GM19372 (cell line): ENCODE measurements around the gene CYBC1.
A peak's percentile ranks its signal among the peaks of the same experiment; 100 is the strongest.

Experiments
- ATAC-seq: cut with Tn5 transposase; IDR thresholded peaks from one replicate; pipeline ENCODE4 v1.9.1; 2021; ENCODE audit warnings: mild to moderate bottlenecking, low read depth, moderate library complexity; ENCODE audit not compliant: unreplicated experiment

CYBC1 gene

DNA sequence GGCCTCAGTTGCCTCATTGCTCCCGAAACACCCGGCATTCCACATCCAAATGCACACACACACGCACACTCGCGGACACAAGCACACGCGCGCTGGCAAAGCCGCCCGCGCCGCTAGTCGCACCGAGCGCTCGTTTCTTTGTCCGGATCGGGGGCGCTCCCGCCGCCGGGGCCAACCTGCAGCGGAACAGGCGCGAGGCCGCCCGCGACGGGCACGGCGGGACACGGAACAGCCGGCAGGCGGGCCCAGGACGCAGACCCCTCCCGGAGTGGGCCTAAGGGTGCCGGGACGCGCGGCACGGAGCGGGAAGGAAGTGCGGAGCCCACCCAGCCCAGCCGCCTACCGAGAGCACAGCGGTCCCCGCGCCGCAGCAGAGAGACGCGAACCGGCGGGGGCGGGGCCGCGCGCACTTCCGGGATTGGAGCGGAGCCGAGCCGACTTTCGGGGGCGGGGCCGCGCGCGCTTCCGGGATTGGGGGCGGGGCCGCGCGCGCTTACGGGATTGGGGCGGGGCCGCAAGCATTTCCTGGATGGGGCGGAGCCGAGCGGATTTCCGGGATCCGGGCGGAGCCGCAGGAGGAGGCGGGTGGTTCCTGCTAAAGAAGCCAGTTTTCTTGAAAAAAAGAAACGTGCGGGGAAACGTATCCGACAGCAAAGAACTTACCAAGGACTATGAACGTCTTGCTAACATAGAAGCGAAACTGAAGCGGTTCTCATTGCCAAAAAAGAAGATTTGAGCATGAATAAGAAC, at the start of gene CYBC1:
CYBC1 (minus strand) TSS at position 396 of the 750 bp plus-strand sequence. CDS start 1,498 bp downstream, outside the sequence.
- ATAC-seq: peak; percentile 71

DNA sequence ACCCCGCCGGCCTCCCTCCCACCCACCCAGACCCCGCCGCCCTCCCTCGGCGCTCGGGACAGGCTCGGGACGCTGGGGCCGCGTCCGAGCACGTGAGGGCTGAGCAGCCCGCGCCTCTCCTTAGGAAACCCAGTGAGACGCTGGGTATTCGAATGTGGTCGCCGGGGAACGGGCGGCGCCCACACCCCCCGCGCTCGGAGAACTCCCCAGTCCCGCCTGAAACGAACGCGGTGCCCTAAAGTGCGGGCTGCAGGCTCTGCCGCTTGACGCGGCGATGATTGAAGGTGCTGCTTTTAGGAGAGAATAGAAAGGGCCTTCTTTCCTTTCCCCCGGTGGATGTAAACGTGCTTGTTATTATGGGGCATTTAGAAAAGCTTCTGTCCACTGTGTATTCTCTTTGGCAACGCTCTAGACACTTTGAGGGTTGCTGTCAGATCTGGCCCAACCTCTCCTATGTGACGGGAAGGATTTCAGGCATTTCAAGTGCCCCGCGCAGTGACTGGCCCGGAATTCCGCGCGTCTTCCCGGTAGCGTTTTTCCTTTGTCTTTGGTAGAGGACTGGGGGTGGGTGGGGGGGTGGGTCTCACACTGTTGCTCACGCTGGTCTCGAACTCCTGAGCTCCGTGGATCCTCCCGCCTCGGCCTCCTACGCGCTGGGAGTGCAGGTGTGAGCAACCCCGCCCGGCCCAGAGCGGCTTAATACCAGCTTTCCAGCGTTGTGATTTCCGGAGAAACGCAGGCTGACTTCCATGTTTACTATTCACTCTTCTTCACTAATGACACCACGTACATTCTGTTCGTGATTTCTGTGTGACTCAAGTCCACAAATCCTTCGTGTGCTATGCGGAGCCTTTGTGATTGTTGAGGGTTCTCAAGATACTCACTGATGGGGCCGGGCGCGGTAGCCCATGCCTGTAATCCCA, 47.2 kb upstream of the CYBC1 start:
- ATAC-seq: no peak

DNA sequence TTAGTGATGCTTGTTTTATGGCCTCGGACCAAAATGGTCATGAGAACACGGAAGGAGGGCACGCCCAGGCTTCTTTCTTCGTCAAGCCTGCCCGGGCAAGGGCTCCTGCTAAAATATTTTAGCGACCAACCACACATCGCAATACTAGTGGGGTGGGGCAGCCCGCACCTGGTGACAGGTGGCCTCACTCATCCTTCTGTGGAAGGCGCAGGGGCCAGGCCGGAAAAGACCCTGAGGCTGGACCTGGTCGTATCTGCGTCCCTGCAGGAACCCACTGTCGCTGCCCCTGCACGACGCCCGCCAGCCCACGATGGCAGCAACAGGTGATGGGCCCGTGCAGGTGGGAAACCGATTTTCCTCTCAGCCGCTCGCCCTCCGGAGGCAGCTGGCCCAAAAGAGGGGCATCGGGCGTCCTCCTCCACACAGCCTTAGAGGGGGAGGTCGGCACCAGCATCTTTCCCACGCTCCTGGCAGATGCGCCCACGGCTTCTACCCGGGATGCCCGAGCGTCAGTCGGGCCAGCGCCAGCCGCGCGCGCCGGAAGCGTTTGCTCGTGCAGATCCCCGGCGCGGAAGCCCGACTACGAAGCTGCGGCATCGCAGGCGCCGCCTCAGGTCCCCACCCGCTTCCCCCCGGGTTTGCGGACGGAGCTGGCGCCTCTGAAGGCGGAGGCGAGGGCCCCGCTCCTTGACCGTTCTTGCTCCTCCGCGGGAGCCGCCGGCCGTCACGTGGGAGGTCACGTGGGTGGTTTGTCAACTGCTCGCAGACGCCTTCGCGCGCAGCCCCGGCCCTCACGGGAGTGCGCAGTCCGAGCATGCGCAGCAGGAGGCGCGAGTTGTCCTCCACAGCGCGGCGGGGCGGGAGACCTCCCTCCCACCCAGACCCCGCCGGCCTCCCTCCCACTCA, 46.2 kb upstream of the CYBC1 start:
- peak; percentile 61 for ATAC-seq

DNA sequence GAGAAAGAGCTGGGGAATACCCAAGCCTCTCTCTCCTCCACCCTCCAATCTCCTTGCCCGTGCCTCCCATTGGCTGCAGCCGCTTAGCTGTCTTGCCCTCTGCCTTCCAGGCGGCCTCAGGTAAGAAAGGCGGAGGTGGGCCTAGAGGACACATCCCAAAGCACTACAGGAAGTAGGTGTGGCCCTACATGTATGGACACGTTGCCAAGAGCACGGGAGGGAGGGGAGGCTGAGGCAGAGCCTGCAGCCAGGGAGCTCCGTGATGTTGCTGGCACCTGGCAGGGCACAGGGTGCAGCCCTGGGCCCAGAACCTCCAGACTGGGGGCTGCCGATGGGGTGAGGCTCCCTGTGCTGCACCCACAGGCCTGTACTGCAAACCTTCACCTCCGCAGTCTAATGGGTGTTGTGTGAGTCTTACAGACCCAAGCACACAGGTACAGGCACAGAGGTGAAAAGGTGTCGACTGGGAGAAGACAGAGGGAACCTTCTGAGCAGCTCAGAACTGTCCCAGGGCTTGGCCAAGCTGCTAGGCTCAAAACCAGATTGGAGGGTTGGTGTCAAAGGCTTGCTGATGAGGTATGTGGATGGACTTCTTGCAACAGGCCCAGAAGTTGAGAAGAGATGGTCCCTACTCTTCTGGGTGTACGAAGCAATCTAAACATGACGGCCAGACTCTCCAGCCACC, 45.4 kb upstream of the CYBC1 start:
- no peak for ATAC-seq

DNA sequence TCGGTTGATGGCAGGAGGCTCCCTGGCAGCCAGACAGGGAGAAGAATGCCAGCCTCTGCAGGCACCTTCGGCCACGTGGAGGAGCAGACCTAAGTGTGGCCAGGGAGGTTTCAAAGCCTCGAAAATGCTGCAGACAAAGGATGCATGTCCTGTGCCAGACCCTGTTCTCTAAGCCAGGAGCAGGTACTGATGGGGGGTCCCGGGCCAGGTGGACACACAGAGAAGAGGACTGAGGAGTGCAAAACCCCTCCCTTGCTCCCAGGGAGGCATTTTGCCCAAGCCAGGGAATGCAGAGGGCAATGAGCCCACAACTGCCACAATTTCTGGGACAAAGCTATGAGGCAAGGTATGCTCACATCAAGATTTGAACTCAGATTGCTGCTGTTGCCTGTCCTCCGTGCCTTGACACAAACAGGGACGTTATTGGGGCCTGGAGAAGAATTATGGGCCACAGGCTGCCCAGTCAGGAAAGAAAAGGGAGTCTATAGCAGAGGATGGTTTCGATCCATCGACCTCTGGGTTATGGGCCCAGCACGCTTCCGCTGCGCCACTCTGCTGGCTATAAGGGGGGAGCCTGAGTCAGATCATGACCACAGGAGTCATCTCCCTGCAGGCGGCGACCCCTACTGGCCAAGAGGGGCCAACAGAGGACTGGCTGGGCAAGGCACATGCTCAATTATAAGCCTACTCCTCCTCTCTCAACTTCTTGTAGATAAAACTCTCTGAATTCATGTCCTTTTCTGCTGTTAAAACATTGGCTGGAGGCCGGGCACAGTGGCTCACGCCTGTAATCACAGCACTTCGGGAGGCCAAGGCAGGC, 43.9 kb upstream of the CYBC1 start:
- ATAC-seq: no peak

DNA sequence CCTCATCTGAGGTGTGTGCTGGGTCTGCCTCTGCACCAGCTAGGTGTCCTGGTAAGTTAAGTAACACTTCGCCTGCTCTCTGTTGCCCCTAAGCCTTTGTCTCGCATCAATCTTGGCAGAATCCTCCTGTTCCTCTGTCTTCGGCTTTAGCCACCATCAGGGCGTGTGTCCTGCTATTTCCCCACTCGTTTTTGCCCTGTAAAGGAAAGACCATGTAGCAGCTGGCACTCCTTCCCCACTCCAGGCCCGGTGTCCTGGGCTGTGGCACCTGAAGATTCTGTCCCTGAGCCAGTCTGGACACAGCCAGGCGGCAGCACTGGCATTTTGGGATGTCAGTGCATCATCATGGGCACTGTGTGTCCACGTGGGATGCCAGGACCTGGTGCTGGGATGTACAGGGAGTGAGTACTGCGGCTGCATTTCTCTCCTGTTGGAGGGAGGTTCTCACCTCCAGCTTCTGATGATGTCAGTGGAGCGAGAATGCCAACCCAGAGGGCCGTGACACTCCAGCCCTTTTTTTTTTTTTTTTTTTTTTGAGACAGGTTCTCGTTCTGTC, 42.8 kb upstream of the CYBC1 start:
- ATAC-seq: no peak

DNA sequence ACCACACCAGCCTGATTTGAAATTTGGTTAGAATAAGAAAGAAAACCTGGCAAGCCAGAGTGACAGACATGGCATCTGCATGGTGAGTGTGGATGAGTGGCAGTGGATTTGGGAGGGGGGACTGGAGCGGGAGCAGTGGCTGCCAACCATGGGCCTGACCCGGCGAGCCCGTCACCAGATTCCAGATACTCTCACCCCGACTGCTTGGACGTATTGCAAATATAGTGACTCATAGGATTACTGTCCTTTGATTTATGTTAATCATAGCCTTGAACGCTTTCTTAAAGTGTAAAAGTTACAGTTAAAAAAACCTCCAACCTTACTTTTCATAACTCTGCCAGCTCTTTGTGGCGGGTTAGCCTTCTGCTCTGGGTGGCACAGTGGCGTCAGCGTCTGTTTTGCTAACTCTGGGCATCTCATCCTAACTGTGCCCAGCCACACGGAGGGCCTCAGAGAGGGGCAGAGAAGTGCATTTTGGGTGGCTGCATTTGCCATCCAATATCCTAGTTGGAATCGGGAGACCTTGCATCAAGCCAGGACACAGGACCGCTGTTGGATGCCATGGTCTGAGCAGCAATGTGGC, 42.2 kb upstream of the CYBC1 start:
- ATAC-seq: no peak

DNA sequence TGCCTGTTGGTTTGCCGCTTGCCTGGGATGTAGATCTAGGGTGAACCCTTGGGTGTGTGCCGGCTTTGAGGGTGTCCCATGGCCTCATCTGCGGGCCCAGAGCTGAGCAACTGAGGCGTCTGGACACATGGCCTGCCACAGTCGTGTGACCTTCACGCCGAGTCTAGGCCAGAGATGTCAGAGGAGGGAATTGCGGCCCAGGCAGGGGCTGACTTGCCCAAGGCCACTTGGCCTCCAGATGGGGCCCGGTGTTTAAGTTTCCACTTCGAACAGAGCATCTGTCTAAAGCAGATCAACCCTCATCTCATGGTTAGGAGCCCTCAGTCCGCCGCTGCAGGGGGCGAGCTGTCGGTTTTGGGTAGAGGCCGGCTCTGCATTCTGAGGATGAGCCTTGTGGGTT, 41.0 kb upstream of the CYBC1 start:
- no peak for ATAC-seq

DNA sequence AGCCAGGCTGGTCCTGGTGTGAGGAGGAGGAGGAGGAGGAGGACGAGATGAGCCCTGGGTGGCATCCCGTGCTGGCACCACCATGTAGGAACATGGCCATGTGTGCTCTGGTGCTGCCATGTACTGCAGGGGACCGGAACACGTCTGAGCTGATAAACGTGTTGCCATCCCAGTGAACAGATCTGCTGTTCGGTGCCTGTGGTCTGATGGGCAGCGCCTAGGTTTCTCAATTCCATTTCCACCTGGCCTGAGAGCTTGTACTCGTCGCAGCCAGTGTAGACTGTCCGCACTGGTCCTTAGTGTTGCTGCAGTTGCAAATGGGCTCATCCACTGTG, 40.6 kb upstream of the CYBC1 start:
- ATAC-seq: no peak

DNA sequence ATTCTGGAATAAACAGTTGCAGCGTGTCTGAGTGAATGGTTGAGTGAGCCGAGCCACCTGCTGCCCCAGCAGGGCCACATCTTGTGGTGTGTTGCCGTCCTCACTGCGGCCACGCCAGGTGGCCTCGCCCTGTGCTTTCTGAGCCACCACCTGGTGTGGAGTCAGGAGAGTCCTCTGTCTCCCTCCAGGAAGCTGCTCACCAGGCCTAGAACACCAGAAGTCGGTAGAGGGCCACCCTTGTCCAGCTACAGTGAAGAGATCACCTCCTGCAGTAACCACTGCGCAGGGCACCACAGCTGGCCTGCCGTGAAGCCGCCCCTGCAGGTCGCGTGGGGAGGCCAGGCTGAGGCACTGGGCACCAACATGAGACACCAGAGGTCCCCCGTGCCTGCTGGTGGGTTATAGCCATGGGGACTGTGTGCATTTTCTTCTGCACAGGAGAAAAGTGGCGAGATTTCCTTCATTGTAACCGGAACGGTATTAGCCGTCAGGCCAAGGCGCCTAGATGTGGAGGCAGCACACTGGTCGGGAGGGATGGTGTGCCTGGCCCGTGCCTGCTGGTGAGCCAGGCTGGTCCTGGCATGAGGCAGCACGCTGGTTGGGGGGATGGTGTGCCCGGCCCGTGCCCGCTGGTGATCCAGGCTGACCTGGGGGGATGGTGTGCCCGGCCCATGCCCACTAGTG, 40.1 kb upstream of the CYBC1 start:
- no peak for ATAC-seq

DNA sequence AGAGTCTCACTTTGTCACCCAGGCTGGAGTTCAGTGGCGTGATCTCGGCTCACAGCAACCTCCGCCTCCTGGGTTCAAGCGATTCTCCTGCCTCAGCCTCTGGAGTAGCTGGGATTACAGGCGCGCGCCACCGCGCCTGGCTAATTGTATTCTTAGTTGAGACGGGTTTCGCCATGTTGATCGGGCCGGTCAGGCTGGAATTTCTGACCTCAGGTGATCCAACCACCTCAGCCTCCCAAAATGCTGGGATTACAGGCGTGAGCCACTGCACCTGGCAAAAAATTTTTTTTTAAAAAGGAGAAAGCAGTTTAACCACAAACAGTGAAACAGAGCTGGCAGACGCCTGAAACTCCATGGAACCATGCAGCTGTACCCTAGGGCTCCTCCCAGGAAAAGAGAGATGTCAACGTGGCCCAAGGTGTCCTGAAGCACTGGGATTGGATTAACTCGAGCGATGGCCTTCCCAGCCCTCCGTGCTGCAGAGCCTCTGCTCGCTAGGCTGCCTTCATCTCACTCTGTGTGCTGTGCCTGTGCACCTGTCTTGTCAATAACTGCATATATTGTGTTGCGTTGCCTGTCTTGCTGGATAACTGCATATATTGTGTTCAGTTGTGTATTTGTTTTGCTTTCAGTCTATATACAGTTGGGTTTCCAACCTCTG, 39.4 kb upstream of the CYBC1 start:
- ATAC-seq: no peak

DNA sequence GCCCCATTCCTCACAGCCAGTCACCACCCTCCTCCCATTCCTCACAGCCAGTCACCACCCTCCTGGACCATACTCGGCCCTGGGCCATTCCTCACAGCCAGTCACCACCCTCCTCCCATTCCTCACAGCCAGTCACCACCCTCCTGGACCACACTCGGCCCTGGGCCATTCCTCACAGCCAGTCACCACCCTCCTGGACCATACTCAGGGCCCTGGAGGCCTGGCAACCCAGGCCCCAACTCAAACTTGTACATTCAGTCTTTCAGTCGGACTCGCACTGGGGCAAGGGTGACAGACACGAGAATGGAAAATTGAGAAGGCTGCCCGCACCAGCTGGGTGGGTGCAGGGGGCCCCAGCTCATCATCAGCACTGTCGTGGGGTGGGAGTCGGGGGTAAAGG, 38.6 kb upstream of the CYBC1 start:
- no peak for ATAC-seq

DNA sequence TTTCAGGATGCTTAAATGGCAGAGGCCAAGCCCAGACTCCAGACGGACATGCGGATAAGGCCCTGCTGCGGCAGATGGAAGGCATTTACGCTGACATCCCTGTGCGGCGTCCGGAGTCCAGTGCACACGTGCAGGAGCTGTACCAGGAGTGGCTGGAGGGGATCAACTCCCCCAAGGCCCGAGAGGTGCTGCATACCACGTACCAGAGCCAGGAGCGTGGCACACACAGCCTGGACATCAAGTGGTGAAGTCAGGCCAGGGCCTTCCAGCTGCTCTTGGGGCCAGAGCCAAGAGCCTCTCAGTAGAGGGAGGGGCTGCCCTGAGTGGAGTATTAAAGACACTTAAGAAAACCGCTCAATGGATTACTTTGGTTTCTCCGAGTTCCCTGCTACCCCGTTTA, 37.4 kb upstream of the CYBC1 start:
- ATAC-seq: no peak

DNA sequence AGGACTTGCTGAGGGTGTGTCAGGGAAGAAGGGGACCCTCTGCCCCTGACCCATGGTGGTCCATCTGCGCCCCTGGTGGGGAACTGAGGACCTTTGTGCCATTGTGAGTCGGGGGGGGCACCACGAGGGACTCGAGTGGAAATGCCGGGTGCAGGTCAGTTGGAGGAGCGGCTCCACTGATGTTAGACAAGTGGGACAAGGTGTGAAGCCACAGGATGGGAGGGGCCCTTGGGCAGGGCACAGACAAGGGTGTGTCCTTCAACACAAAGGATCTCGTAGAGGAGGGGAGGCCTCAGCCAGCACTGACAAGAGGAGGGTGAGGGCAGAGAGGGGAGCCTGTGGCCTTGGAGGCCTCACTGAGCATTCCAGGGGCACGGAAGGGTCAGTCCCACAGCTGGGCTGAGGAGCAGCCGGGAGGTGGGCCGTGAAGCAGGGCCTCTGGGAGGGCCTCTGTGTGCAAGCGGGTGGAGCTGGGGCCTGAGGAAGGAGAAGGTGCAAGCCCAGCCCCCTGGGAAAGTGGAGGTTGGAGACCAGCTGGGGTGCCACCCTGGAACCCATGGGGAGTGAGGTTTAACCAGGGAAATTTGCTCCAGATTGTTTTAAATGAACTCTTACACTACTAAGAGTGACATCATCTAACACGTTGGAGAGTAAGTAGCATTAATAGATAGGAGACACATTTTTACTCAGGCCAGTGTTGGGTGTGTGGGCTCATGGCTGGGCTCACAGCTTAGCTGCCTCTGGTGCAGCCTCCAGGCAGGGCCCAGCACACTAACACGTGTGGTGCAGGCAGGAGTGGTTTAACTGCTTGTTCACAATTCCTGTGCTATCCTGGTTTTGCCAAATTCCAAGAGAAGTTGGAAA, 35.9 kb upstream of the CYBC1 start:
- no peak for ATAC-seq

DNA sequence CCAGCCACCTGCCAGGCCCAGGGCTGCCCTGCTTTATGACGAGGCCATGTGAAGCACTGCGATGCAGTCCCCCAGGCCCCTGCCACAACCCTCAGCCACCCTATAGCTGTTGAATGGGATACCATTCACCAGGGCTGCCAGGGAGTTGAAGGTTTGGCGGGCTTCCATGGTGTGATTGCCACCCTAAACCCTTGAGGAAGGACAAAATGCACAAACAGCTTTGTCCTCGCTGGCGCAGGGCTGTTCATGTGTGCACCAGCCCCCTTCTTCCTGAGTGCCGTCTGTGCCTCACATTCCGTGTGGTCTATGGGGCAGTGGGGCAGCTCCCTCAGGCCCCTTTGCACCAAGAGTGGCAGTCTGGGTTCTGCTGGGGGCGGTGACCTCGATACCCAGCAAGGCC, 33.3 kb upstream of the CYBC1 start:
- ATAC-seq: no peak

DNA sequence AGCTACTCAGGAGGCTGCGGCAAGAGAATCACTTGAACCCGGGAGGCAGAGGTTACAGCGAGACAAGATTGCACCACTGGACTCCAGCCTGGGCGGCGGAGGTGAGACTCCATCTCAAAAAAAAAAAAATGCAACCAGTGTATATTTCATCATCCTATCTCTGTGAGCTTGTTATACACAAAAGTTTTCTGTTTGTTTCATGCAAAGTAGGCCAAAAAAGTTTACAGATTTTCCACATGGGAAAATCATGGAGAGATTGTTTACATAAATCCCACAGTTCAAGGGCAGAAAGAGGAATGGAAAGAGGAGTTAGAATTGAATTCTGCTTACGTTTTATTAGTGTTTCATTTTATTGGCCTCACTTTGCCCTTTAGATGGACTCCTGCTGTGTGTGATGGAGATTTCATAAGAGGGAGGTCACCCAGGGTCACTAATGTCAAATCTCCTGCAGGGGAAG, 32.7 kb upstream of the CYBC1 start:
- no peak for ATAC-seq

DNA sequence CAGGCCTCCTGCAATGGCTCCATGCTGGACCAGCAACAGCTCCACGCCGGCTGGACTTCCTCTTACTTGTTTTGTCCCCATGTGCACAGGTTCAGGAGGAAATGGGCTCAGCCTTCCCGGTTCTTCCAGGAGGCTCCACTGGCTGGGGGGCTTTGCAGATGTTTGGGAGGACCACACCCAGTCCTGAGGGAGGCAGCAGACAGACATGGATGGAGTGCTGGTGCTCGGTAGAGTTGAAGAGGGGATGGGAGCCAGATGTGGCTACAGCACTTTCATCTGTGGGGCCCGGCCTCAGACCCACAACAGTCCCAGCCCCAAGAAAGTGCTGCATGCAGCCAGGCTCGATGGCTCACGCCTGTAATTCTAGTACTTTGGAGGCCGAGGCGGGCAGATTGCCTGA, 29.8 kb upstream of the CYBC1 start:
- no peak for ATAC-seq
